ENCODE data around the gene KNDC1.

KNDC1 gene

GRCh38 chr10:133213641-133214467 is 53.8 kb downstream of the KNDC1 start:
- TF ChIP-seq, protein P1, sequence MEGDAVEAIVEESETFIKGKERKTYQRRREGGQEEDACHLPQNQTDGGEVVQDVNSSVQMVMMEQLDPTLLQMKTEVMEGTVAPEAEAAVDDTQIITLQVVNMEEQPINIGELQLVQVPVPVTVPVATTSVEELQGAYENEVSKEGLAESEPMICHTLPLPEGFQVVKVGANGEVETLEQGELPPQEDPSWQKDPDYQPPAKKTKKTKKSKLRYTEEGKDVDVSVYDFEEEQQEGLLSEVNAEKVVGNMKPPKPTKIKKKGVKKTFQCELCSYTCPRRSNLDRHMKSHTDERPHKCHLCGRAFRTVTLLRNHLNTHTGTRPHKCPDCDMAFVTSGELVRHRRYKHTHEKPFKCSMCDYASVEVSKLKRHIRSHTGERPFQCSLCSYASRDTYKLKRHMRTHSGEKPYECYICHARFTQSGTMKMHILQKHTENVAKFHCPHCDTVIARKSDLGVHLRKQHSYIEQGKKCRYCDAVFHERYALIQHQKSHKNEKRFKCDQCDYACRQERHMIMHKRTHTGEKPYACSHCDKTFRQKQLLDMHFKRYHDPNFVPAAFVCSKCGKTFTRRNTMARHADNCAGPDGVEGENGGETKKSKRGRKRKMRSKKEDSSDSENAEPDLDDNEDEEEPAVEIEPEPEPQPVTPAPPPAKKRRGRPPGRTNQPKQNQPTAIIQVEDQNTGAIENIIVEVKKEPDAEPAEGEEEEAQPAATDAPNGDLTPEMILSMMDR (IDR thresholded peaks at IDR 0.05; ENCODE audit: low read depth, low read length, missing control alignments), result no peak
- DNase-seq (ENCODE audit: extremely low read depth, low read depth), result no peak
- H3K4me3 ChIP-seq (replicated peaks; ENCODE audit: low read depth, low read length), result no peak overlapping the region

DNA sequence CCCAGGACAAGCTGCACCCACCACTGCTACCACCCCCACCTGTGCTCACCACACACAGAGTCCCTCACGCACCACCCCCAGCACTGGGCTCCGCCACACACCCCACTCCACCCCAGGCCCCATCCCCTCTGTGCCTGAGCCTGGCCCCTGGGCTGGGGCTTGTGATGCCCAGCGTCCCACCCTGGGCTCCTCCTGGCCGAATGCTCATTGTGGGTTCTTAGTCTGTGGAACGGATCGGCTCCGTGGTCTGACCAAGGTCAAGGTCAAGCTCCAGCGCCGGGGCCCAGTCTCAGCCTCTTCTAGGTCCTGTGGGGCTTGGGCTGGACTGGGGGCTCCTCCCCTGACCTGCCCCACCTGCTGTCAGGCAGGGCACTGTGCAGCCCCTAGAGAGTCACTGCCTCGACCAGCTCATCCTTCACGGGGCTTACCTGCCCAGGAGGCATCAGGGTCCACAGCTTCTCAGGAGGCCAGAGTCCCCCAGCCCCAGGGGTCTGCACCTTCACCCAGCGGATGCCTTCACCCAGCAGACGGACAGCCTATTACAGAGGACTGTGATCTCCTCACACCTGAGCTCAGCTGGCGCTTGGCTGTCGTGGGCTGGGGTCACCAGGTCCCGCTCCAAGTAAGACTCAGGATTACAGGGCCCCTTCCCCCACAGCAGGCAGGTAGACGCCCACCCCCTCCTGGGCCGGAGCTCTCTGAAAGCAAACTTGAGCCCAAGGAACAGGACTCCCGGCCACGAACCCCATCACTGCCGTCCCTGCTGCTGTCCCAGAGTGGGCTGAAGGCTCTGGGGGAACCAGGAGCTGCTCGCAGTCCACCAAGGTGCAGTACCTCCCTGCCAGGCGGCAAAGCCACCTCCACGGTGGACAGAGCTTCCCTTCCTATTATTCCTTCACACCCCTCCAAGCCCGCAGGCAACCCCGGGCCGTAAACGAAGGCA is 54.7 kb downstream of the KNDC1 start:
- no peak for DNase-seq (ENCODE audit: extremely low read depth, low read depth)
- no peak overlapping the region for H3K4me3 ChIP-seq (replicated peaks; ENCODE audit: low read depth, low read length)
- TF ChIP-seq, protein P1 (IDR thresholded peaks at IDR 0.05; ENCODE audit: low read depth, low read length, missing control alignments), result no peak

GRCh38 chr10:133215586-133215985 is 55.6 kb downstream of the KNDC1 start:
- TF ChIP-seq, protein P1 (IDR thresholded peaks at IDR 0.05; ENCODE audit: low read depth, low read length, missing control alignments), result no peak
- no peak for DNase-seq (ENCODE audit: extremely low read depth, low read depth)
- no peak overlapping the region for H3K4me3 ChIP-seq (replicated peaks; ENCODE audit: low read depth, low read length)

- no peak for DNase-seq (ENCODE audit: extremely low read depth, low read depth)
- no peak overlapping the region for H3K4me3 ChIP-seq (replicated peaks; ENCODE audit: low read depth, low read length)
- TF ChIP-seq, protein P1 (IDR thresholded peaks at IDR 0.05; ENCODE audit: low read depth, low read length, missing control alignments), result no peak
Measured at GRCh38 chr10:133216776-133217175, 56.8 kb downstream of the KNDC1 start.

DNA sequence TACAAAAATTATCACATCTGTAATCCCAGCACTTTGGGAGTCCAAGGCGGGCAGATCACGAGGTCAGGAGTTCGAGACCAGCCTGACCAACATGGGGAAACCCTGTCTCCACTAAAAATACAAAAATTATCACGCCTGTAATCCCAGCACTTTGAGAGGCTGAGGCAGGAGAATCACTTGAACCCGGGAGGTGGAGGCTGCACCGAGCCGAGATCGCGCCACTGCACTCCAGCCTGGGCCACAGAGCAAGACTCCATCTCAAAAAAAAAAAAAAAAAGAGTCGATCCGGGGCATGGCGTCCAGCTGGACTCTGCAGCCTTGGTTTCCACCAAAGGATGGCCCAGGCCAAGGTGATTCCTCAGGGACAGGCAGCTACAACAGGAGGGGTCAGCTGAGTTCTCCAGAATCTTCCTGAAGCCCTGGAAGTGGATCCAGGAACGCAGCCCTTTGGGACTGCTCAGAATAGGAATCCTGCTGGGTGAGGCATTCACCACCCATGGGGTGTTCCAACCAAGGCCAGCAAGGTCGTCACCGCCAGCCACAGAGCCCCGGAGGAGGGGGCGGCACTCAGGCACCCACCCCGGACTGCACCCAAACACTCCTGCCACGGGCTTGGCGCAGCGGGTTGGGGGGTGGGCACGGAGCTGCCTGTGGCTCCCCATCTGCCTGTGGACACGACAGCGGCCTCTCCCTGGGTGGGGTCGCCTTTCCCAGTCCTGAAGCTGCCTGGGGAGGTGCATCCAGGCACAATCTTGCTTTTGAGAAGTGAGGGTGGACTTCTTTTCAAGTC is 58.0 kb downstream of the KNDC1 start:
- TF ChIP-seq, protein P1 (IDR thresholded peaks at IDR 0.05; ENCODE audit: low read depth, low read length, missing control alignments), result no peak
- no peak for DNase-seq (ENCODE audit: extremely low read depth, low read depth)
- no peak overlapping the region for H3K4me3 ChIP-seq (replicated peaks; ENCODE audit: low read depth, low read length)

- no peak overlapping the region for H3K4me3 ChIP-seq (replicated peaks; ENCODE audit: low read depth, low read length)
- no peak for DNase-seq (ENCODE audit: extremely low read depth, low read depth)
- TF ChIP-seq, protein P1 (IDR thresholded peaks at IDR 0.05; ENCODE audit: low read depth, low read length, missing control alignments), result no peak
Measured at GRCh38 chr10:133218891-133219290, 58.9 kb downstream of the KNDC1 start.
